GM23248 (cell line): Measurements from ENCODE around the gene CCDC171. TPM values are rescaled to one million over a fixed set of nuclear protein-coding genes. Genes with fewer than 3 reads are reported as not detected.
"Not testable (repeated sequence)": the region's sequence is repeated elsewhere in the genome, so short reads cannot be mapped to it uniquely, and the experiment has no call there.

Experiments used
- DNase-seq: peaks from one replicate; pipeline ENCODE4 v3.0.0-alpha.2; 2015
- H2AFZ ChIP-seq: fragments of 200-600 bp; sonication (generic); 2 replicates; pipeline ENCODE4 v1.6.1; 2016; ENCODE audit warnings: antibody characterized with exemption
- H3F3A ChIP-seq: fragments of 200-600 bp; sonication (generic); 2 replicates; pipeline ENCODE4 v1.6.1; 2016; ENCODE audit warnings: mild to moderate bottlenecking, antibody characterized with exemption, mixed run types; ENCODE audit not compliant: insufficient read depth
- H3K27ac ChIP-seq: fragments of 200-600 bp; sonication (generic); 2 replicates; pipeline ENCODE4 v1.5.1; 2016; ENCODE audit warnings: mild to moderate bottlenecking
- H3K27me3 ChIP-seq: fragments of 200-600 bp; sonication (generic); replicated peaks from 2 replicates; pipeline ENCODE4 v1.6.1; 2016; ENCODE audit warnings: mild to moderate bottlenecking; ENCODE audit not compliant: insufficient read depth
- H3K36me3 ChIP-seq: fragments of 200-600 bp; sonication (generic); 2 replicates; pipeline ENCODE4 v1.6.1; 2016; ENCODE audit warnings: low read depth, mild to moderate bottlenecking
- H3K4me1 ChIP-seq: fragments of 200-600 bp; sonication (generic); 2 replicates; pipeline ENCODE4 v1.6.1; 2016; ENCODE audit warnings: mild to moderate bottlenecking; ENCODE audit not compliant: insufficient read depth
- H3K4me2 ChIP-seq: fragments of 200-600 bp; sonication (generic); one replicate; pipeline ENCODE4 v1.6.1; 2016; ENCODE audit warnings: mild to moderate bottlenecking; ENCODE audit not compliant: unreplicated experiment
- H3K4me3 ChIP-seq: fragments of 200-600 bp; sonication (generic); 2 replicates; pipeline ENCODE4 v1.5.1; 2016; ENCODE audit warnings: mild to moderate bottlenecking
- H3K79me2 ChIP-seq: fragments of 200-600 bp; sonication (generic); 2 replicates; pipeline ENCODE4 v1.6.1; 2016; ENCODE audit warnings: mild to moderate bottlenecking; ENCODE audit not compliant: insufficient read depth
- H3K9ac ChIP-seq: fragments of 200-600 bp; sonication (generic); 2 replicates; pipeline ENCODE4 v1.6.1; 2016; ENCODE audit warnings: mild to moderate bottlenecking
- H3K9me2 ChIP-seq: fragments of 200-600 bp; sonication (generic); 2 replicates; pipeline ENCODE4 v1.6.1; 2016; ENCODE audit warnings: mixed run types, mild to moderate bottlenecking, moderate library complexity; ENCODE audit not compliant: insufficient read depth
- H3K9me3 ChIP-seq: fragments of 200-600 bp; sonication (generic); one replicate; pipeline ENCODE4 v1.6.1; 2017; ENCODE audit warnings: low read depth
- H4K20me1 ChIP-seq: fragments of 200-600 bp; sonication (generic); 2 replicates; pipeline ENCODE4 v1.6.0; 2016; ENCODE audit not compliant: insufficient read depth
- EZH2 ChIP-seq: fragments of 200-600 bp; sonication (generic); IDR thresholded peaks from 2 replicates; pipeline ENCODE4 v1.6.1; 2018; ENCODE audit warnings: antibody characterized with exemption, mild to moderate bottlenecking; ENCODE audit not compliant: insufficient read depth, poor library complexity, severe bottlenecking
- EZH2phosphoT487 ChIP-seq: fragments of 200-600 bp; sonication (generic); IDR thresholded peaks from 2 replicates; pipeline ENCODE4 v1.6.1; 2018; ENCODE audit warnings: antibody characterized with exemption, moderate library complexity, mild to moderate bottlenecking, low read depth; ENCODE audit not compliant: insufficient read depth
- WGBS, 2 experiments: methylation state at CpG; one replicate each; pipeline ENCODE4 v1.1.6; 2015 to 2017; ENCODE audit warnings: low lambda C conversion rate in 2 of 2, low coverage in 1 of 2; ENCODE audit errors: missing lambda C conversion rate in 2 of 2; 5-methylcytosine and 5-hydroxymethylcytosine counted together
- in situ Hi-C: fragments of 300-500 bp; cut with MboI; formaldehyde crosslinking; loops from 2 replicates; pipeline ENCODE4 v1.15.0; 2020
- polyA plus RNA-seq: library from polyadenylated mRNA; unstranded; fragments of >200 nt; fragmentation: Nextera tagmentation; extraction: Ambion mirVana; gene quantifications from 2 replicates; pipeline ENCODE4 v1.2.1, GENCODE V29; 2016
- total RNA-seq: library from RNA; depleted of rRNA; stranded (reverse); fragments of >200 nt; shearing (Covaris generic); gene quantifications from 2 replicates; pipeline ENCODE4 v1.2.3, GENCODE V29; 2014

Gene CCDC171
- total and polyA plus RNA-seq, 2 experiments from 2014 or later: 0.99 to 3.5 TPM

DNA sequence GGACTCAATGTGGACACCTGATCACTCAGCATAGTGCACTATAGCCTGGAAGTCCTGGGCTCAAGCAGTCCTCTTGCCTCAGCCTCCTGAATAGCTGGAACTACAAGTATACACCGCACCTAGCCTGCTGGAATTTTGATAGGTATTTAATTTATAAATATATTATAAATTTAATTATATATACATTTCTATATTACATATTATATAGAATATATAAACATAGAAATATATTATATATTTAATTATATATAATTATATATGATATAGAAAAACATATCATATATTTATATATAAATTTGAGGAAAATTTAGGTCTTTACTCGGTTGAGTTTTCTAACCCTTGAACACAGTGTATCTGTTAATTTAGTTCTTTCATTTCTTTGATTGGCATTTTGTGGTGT is 26.9 kb upstream of the CCDC171 start:
- 67 to 72% methylated on average over 2 of the region's 2 CpGs for WGBS, 2 experiments
- TF ChIP-seq EZH2phosphoT487 (no peak), EZH2 (no peak)
- in situ Hi-C loops: no loop called here

DNA sequence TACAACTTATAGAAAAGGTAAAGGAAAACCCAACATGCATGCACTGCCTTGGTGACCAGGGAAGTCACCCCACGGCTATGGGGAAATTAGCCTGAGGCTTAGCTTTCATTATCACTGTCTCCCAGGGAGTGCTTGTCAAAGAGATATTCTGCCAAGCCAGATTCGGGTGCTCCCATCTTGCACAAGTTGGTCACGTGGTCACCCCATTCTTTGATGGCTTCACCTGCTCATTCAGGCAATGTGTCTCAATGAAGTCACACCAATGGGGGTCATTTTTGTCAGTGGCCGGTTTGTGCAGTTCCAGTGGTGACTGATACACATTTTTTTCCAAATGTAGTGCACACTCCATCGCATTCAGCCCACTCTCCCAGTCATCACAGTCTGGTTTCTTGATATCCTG is 25.8 kb upstream of the CCDC171 start:
- H4K20me1 ChIP-seq, H3K9me2 ChIP-seq, H3K27ac ChIP-seq, H3K4me3 ChIP-seq, H3K79me2 ChIP-seq, H2AFZ ChIP-seq, DNase-seq, in situ Hi-C loops, H3F3A ChIP-seq, H3K9me3 ChIP-seq, H3K4me2 ChIP-seq, H3K36me3 ChIP-seq, H3K9ac ChIP-seq, H3K4me1 ChIP-seq, H3K27me3 ChIP-seq: not testable (repeated sequence)
- 62 to 73% methylated on average over 5 of the region's 5 CpGs for WGBS, 2 experiments

More for the DNA sequence above, 26.9 kb upstream of the CCDC171 start:
- Histone ChIP-seq H2AFZ (no peak overlapping the region), H3K4me3 (no peak overlapping the region), H3K27me3 (no peaks in the 10 kb centered on the region), H3K4me2 (no peak overlapping the region), H3K79me2 (no peaks in the 10 kb centered on the region), H3F3A (no peaks in the 10 kb centered on the region), H3K9ac (no peak overlapping the region), H3K9me3 (no peaks in the 10 kb centered on the region), H3K27ac (no peak overlapping the region), H3K4me1 (no peaks in the 10 kb centered on the region), H4K20me1 (no peaks in the 10 kb centered on the region), H3K36me3 (no peaks in the 10 kb centered on the region), H3K9me2 (no peaks in the 10 kb centered on the region)
- DNase-seq: no peak

DNA sequence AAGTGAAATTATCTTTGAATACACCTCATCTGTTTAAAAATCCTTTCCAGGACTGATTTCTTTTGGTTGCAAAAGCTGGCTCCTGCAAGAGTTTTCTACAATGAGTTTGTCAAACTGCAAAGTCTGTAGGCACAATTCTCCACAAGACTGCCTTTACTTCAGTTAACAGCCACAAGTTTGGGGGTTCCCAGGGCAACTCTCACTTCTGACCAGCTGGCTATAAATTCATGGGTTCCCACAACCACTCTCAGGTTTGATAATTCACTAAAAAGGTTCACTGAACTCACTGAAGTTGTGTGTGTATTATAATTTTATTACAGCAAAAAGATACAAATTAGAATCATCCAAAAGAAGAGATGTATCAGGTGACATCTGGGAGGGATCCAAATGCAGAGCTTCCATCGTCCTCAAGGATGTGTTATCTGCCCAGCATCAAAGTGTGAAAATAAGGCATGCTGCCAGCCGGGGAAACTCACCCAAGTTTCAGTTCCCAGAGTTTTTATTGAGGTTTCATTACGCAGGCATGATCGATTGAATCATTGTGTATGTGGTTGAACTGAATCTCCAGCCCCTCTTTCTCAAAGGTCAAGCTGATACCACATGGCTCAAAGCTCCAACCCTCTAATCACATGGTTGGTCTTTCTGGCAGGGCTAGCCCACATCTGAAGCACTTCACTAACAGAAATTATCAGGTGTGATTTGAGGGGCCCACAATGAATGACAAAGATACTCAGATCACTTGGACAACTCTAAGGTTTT is 23.1 kb upstream of the CCDC171 start:
- H3K27me3 ChIP-seq: no peaks in the 10 kb centered on the region
- no peaks in the 10 kb centered on the region for H3F3A ChIP-seq
- no peak overlapping the region for H3K4me2 ChIP-seq
- no peak overlapping the region for H3K4me3 ChIP-seq
- DNase-seq: no peak
- no peak overlapping the region for H3K9ac ChIP-seq
- in situ Hi-C loops: no loop called here
- TF ChIP-seq EZH2phosphoT487: no peak
- TF ChIP-seq EZH2: no peak
- no peak overlapping the region for H2AFZ ChIP-seq
- no peak overlapping the region for H3K27ac ChIP-seq
- H3K9me2 ChIP-seq: no peaks in the 10 kb centered on the region
- H4K20me1 ChIP-seq: no peaks in the 10 kb centered on the region
- H3K36me3 ChIP-seq: no peaks in the 10 kb centered on the region
- no peaks in the 10 kb centered on the region for H3K4me1 ChIP-seq
- H3K9me3 ChIP-seq: no peaks in the 10 kb centered on the region
- no peaks in the 10 kb centered on the region for H3K79me2 ChIP-seq
- WGBS, 2 experiments: 25 to 27% methylated on average over 4 of the region's 4 CpGs

DNA sequence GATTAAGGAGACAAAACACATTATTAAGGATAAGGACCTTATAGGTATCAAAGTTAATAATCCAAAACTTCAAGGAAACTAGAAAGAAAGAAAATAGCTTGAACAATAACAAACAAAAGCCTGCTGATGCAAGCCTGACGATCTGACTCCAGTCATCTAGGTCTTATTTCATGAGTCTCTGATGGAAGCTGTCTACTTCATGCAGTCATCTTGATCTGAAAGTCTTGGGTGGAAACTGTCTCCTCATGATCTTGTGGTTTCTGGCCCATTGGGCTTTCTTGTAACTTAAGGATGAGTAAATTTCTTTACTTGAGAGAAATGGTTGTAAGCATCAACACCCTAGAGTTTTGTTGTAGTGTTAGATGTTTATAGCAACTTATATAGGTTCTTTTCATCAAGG is 21.5 kb upstream of the CCDC171 start:
- no peak for DNase-seq
- no peaks in the 10 kb centered on the region for H3K9me3 ChIP-seq
- WGBS, 2 experiments: 46 to 57% methylated on average over 1 of the region's 1 CpG
- H2AFZ ChIP-seq: no peak overlapping the region
- no peak overlapping the region for H3K27ac ChIP-seq
- no peaks in the 10 kb centered on the region for H3F3A ChIP-seq
- H3K9ac ChIP-seq: no peak overlapping the region
- no peak overlapping the region for H3K4me2 ChIP-seq
- H3K9me2 ChIP-seq: no peaks in the 10 kb centered on the region
- H3K27me3 ChIP-seq: no peaks in the 10 kb centered on the region
- no peaks in the 10 kb centered on the region for H3K36me3 ChIP-seq
- in situ Hi-C loops: no loop called here
- no peaks in the 10 kb centered on the region for H3K4me1 ChIP-seq
- H3K79me2 ChIP-seq: no peaks in the 10 kb centered on the region
- H3K4me3 ChIP-seq: no peak overlapping the region
- TF ChIP-seq EZH2phosphoT487: no peak
- no peak for TF ChIP-seq EZH2
- no peaks in the 10 kb centered on the region for H4K20me1 ChIP-seq

DNA sequence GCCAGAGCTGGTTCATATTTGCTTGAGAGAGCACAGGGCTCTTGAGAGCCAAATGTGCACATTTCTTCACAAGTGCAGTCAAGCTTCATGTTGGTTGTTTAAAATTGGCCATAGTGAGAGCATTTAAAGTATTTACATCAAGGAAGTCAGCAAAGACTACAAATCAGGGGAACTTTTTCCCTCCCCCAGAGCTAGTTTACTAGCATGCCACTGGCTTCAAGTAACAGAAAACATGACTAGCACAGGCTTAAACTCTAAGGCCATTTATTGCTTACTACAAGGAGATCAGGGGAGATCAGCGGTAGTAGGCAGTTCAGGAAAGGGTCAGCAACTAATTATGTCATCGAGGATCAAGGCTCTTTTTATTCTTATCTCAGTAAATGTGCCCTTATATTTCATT is 11.0 kb upstream of the CCDC171 start:
- 8 to 9% methylated on average over 2 of the region's 2 CpGs for WGBS, 2 experiments

More for the DNA sequence above, 11.0 kb upstream of the CCDC171 start:
- no peak overlapping the region for H3K4me2 ChIP-seq
- H3K27ac ChIP-seq: no peak overlapping the region
- H3K4me1 ChIP-seq: no peaks in the 10 kb centered on the region
- H3F3A ChIP-seq: no peaks in the 10 kb centered on the region
- H3K9ac ChIP-seq: no peak overlapping the region
- no peak overlapping the region for H3K4me3 ChIP-seq
- no peaks in the 10 kb centered on the region for H3K36me3 ChIP-seq
- no peaks in the 10 kb centered on the region for H3K9me2 ChIP-seq
- no peaks in the 10 kb centered on the region for H3K9me3 ChIP-seq
- H3K79me2 ChIP-seq: no peaks in the 10 kb centered on the region
- no peak overlapping the region for H2AFZ ChIP-seq
- H4K20me1 ChIP-seq: no peaks in the 10 kb centered on the region
- in situ Hi-C loops: no loop called here
- H3K27me3 ChIP-seq: no peaks in the 10 kb centered on the region
- DNase-seq: no peak
- TF ChIP-seq EZH2phosphoT487: no peak
- no peak for TF ChIP-seq EZH2
